Measurements from ENCODE around the gene ATG9B.

The ATG9B gene

DNA sequence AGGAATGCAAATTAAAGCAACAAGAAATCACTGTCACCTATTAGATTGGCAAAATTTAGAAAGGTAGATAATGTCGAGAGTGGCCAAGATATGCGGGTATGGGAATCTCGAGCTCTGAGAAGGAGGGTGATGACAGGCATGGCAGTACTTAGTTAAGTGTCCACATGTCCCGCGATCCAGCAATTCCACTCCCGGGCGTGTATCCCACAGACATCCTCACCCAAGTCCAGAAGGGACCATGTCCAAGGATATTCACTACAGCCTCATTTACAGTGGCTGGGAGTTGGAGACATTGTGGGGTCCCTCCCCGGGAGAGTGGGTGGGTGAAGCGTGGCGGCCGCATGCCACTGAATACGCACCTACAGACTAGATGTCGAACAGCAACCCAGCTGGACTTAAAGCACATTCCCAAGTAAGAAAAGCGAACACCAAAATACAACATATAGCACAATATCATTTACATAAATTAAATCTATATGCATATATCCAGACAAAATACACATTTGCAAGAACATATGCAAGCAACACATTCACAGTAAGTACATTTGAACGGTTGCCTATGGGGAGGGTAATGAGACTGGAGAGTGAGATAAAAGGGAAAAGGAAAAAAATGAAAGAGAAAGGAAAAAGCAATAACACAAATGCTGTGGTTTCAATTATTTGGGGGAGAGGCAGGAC is 56.1 kb downstream of the ATG9B start:
- Histone ChIP-seq H3K4me3 (no peak overlapping the region), H3K27ac (no peak overlapping the region)
- TF ChIP-seq, protein P1, sequence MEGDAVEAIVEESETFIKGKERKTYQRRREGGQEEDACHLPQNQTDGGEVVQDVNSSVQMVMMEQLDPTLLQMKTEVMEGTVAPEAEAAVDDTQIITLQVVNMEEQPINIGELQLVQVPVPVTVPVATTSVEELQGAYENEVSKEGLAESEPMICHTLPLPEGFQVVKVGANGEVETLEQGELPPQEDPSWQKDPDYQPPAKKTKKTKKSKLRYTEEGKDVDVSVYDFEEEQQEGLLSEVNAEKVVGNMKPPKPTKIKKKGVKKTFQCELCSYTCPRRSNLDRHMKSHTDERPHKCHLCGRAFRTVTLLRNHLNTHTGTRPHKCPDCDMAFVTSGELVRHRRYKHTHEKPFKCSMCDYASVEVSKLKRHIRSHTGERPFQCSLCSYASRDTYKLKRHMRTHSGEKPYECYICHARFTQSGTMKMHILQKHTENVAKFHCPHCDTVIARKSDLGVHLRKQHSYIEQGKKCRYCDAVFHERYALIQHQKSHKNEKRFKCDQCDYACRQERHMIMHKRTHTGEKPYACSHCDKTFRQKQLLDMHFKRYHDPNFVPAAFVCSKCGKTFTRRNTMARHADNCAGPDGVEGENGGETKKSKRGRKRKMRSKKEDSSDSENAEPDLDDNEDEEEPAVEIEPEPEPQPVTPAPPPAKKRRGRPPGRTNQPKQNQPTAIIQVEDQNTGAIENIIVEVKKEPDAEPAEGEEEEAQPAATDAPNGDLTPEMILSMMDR (IDR thresholded peaks at IDR 0.05): no peak
- no peak for DNase-seq (ENCODE audit: low spot score)

DNA sequence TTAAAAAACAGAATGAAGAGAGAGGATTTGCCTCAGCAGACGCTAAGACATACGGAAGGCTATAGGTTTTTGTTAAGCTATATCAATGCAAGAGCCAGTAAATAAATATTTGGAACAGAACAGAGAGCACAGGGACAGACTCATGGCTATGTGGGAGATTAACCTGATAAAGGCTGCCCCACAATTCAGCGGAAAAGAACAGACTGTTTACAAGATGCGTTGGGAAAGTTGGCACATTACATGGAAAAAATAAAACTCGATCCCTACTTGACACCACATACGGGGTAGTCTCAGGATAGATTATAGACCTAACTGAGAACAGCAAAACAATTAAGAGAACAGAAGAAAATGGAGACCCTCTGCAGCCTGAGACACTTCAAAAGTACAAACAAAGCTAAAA is 56.9 kb downstream of the ATG9B start:
- Histone ChIP-seq H3K4me3 (no peak overlapping the region), H3K27ac (no peak overlapping the region)
- TF ChIP-seq, protein P1 (IDR thresholded peaks at IDR 0.05): no peak
- DNase-seq (ENCODE audit: low spot score): no peak

- Histone ChIP-seq H3K27ac (no peak overlapping the region), H3K4me3 (no peak overlapping the region)
- DNase-seq (ENCODE audit: low spot score): no peak
- TF ChIP-seq, protein P1 (IDR thresholded peaks at IDR 0.05): no peak
Measured at GRCh38 chr7:150966002-150966401, 58.3 kb downstream of the ATG9B start.

DNA sequence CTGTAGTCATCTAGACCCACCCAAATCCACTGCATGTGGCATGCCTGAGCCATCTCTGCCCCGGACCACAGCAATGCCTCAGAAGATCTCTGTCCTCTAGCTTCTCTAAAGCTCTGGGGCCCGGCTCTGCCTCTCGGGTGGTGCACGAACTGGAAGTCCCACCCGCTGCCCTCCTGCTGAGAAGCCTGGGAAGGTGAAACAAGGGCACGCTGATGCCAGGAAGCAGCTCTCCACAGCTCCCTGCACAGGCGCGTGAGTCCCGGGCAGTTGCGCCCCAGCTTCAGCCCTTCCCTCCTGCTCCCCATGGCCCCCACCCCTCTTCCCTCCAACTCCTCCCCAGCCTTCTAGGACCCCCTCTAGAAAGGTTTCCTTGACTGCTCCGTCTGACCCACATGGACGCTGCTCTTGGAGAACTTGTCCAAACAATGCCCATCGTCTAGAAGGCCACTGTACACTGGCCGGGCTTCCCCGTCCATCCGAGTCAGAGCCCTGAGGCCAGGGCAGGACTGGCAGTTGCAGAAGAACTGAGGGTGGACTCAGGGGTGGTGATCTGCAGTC is 58.9 kb downstream of the ATG9B start:
- TF ChIP-seq, protein P1 (IDR thresholded peaks at IDR 0.05): no peak
- Histone ChIP-seq H3K27ac (no peak overlapping the region), H3K4me3 (no peak overlapping the region)
- DNase-seq (ENCODE audit: low spot score): no peak

All from coronary artery (tissue), 2 donors.